Embryonic facial prominence (tissue), 1 donor: ENCODE results near the gene NOS3.

Experiments used
- DNase-seq: peaks from one replicate; pipeline ENCODE4 v3.0.0-alpha.2; 2016; ENCODE audit errors: extremely low spot score

The NOS3 gene

GRCh38 chr7:150979713-150980390 is 11.0 kb upstream of the NOS3 start:
- DNase-seq = no peak

GRCh38 chr7:150980663-150981062 is 10.2 kb upstream of the NOS3 start:
- DNase-seq = no peak

DNA sequence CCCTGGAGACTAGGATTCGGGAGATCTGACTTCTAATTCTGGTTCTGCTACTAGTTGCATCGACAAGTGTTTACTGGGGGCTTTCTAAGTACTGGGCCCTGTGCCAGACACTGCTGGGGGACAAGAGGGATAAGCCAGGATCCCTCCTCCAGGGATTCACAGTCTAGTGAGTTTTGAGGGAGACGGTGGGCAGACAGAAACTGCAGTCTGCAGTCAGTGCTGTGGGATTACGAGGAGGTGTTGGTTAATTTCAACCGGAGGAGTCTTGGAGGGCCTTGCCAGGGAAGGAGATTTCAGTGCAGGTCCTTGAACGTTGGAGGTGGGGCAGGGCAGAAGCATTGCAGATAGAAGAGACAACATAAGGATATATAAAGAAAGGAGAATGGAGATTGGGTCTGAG is 9.2 kb upstream of the NOS3 start:
- no peak for DNase-seq

- no peak for DNase-seq
These were observed 8.5 kb upstream of the NOS3 start for GRCh38 chr7:150982351-150982750.

DNA sequence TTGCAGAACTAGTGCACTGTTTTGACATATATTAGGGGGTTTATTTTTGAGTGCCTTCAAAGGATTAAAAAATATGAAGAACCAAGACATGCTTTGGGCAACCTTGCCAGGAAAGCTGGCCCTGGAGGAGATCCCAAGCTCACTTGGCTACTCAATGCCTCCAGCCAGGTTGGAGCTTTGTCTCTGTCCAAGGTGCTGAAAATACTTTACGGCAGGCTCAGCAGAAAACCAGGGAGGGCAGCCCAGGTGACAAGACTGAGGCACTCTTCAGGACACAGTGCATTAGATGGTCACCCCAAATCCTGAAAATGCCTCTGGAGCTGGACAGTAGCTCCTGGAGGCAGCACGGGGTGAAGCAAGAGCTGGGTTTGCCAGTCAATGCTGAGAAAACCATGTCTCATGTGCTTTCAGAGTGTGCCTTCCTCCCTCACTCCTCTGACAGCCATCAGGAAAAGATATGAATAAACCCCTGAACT is 6.9 kb upstream of the NOS3 start:
- DNase-seq = no peak

DNA sequence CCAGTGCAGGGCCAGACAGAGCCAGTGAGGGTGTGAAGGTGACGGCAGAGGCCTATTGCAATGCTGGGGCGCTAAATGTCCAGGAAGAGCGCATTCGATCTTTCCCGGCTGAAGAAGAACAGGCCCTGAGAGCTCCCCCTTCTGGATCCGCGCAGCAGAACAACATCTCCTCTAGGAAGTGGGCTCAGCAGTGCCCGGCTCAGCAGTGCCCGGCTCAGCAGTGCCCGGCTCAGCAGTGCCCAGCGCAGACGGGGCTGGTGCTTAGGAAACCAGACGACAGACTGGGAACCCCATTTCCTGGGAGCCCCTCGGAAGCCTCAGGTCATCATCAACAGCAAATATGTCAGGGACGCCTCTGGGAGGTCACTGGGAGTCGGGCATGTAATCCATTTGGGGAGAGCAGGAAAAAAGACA is 4.7 kb upstream of the NOS3 start:
- DNase-seq = no peak

DNA sequence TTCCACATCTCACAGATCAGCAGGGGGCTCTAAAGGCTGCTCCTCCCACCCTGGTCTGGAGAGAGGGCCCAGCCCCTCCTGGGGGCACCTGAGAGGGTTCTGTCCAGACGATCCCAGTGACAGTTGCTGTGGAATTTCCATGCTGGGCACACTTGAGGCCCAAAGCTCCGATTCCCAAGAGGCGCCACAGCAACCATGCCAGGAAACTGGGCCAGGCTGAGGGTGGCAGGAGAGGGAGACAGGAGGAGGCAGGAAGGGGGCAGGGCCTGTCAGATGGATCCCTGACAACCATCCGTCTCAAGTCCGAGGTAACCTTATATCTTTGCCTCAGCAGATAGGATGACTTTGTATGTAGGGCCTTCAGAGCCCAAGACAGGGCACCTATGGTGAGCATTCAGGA is 4.3 kb upstream of the NOS3 start:
- no peak for DNase-seq

GRCh38 chr7:150988230-150989226 is 2.3 kb upstream of the NOS3 start:
- no peak for DNase-seq

GRCh38 chr7:150989456-150989855 is 1.4 kb upstream of the NOS3 start:
- no peak for DNase-seq

DNA sequence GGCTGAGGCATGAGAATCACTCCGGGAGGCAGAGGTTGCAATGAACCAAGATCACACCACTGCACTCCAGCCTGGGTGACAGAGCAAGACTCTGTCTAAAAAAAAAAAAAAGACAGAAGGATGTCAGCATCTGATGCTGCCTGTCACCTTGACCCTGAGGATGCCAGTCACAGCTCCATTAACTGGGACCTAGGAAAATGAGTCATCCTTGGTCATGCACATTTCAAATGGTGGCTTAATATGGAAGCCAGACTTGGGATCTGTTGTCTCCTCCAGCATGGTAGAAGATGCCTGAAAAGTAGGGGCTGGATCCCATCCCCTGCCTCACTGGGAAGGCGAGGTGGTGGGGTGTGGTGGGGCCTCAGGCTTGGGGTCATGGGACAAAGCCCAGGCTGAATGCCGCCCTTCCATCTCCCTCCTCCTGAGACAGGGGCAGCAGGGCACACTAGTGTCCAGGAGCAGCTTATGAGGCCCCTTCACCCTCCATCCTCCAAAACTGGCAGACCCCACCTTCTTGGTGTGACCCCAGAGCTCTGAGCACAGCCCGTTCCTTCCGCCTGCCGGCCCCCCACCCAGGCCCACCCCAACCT is 1.3 kb downstream of the NOS3 start:
- DNase-seq = no peak

DNA sequence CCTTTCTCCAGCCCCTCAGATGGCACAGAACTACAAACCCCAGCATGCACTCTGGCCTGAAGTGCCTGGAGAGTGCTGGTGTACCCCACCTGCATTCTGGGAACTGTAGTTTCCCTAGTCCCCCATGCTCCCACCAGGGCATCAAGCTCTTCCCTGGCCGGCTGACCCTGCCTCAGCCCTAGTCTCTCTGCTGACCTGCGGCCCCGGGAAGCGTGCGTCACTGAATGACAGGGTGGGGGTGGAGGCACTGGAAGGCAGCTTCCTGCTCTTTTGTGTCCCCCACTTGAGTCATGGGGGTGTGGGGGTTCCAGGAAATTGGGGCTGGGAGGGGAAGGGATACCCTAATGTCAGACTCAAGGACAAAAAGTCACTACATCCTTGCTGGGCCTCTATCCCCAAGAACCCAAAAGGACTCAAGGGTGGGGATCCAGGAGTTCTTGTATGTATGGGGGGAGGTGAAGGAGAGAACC is 2.1 kb downstream of the NOS3 start:
- no peak for DNase-seq

DNA sequence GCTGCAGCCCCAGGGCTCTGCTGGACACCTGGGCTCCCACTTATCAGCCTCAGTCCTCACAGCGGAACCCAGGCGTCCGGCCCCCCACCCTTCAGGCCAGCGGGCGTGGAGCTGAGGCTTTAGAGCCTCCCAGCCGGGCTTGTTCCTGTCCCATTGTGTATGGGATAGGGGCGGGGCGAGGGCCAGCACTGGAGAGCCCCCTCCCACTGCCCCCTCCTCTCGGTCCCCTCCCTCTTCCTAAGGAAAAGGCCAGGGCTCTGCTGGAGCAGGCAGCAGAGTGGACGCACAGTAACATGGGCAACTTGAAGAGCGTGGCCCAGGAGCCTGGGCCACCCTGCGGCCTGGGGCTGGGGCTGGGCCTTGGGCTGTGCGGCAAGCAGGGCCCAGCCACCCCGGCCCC is 2.7 kb downstream of the NOS3 start:
- no peak for DNase-seq

- DNase-seq = no peak
These were observed 3.5 kb downstream of the NOS3 start for GRCh38 chr7:150994141-150994837.

DNA sequence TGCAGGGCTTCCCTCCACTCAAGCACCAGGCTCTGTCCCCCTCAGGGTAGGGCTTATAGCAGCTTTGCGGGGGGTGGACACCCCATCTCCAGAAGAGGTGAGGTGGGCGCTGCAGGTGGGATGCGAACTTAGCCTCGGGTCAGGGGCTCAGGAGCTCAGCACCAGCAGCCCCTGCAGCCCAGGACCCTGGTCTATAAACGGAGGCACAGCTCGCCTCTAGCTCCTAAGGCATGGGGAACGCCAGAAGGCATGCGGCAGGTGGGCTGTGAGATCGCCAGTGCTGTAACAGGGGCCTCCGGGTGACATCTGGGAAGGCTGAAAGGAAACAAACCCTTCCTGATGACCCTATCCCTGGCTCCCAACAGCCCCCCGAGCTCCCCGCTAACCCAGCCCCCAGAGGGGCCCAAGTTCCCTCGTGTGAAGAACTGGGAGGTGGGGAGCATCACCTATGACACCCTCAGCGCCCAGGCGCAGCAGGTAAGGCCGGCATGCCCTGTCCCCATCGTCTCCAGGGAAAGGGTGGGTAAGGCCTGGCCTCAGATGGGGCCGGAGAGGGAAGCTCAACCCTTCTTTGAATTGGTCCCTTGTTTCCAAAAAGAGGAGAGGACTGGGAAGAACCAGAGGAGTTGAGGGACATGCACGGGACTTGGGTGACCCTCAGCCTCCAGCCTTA is 4.2 kb downstream of the NOS3 start:
- DNase-seq = no peak

GRCh38 chr7:150996376-150997074 is 5.7 kb downstream of the NOS3 start:
- no peak for DNase-seq

- DNase-seq = no peak
These were observed 6.3 kb downstream of the NOS3 start for GRCh38 chr7:150997075-150997511.

GRCh38 chr7:150997817-150998216 is 7.0 kb downstream of the NOS3 start:
- DNase-seq = no peak

- no peak for DNase-seq
These were observed 7.5 kb downstream of the NOS3 start for GRCh38 chr7:150998341-150998740.

GRCh38 chr7:150999001-150999400 is 8.2 kb downstream of the NOS3 start:
- no peak for DNase-seq

GRCh38 chr7:150999497-151000230 is 8.8 kb downstream of the NOS3 start:
- DNase-seq = no peak
